Smooth muscle cell of the brain vasculature (primary cell): ENCODE results near the gene SLC6A5.
A peak's percentile ranks its signal among the peaks of the same experiment; 100 is the strongest.
"Not testable (repeated sequence)": the region's sequence is repeated elsewhere in the genome, so short reads cannot be mapped to it uniquely, and the experiment has no call there.

Experiments used
- DNase-seq: peaks from one replicate; pipeline ENCODE4 v3.0.0-alpha.2; 2012; ENCODE audit warnings: low read depth, low spot score

Gene SLC6A5

GRCh38 chr11:20599221-20600019 is at the start of gene SLC6A5:
SLC6A5 (plus strand) TSS chr11:20599608; CDS start chr11:20599673, 65 bp downstream.
- peak; percentile 3 for DNase-seq

- no peak for DNase-seq
Measured at GRCh38 chr11:20551096-20551495, 48.3 kb upstream of the SLC6A5 start.

GRCh38 chr11:20555783-20556182 is 43.6 kb upstream of the SLC6A5 start:
- DNase-seq = no peak

GRCh38 chr11:20556396-20556795 is 43.0 kb upstream of the SLC6A5 start:
- not testable (repeated sequence) for DNase-seq

GRCh38 chr11:20558741-20559140 is 40.7 kb upstream of the SLC6A5 start:
- DNase-seq = no peak

GRCh38 chr11:20559523-20560300 is 39.7 kb upstream of the SLC6A5 start:
- no peak for DNase-seq

GRCh38 chr11:20561915-20562314 is 37.5 kb upstream of the SLC6A5 start:
- DNase-seq = no peak

GRCh38 chr11:20563866-20564265 is 35.5 kb upstream of the SLC6A5 start:
- DNase-seq = no peak

GRCh38 chr11:20564846-20565635 is 34.4 kb upstream of the SLC6A5 start:
- no peak for DNase-seq

- not testable (repeated sequence) for DNase-seq
Measured at GRCh38 chr11:20566115-20566514, 33.3 kb upstream of the SLC6A5 start.

- no peak for DNase-seq
Measured at GRCh38 chr11:20566591-20567434, 32.6 kb upstream of the SLC6A5 start.

- not testable (repeated sequence) for DNase-seq
Measured at GRCh38 chr11:20579725-20580124, 19.7 kb upstream of the SLC6A5 start.

GRCh38 chr11:20583201-20583600 is 16.2 kb upstream of the SLC6A5 start:
- no peak for DNase-seq

GRCh38 chr11:20584093-20584774 is 15.2 kb upstream of the SLC6A5 start:
- DNase-seq = no peak

GRCh38 chr11:20589796-20590195 is 9.6 kb upstream of the SLC6A5 start:
- no peak for DNase-seq

- no peak for DNase-seq
Measured at GRCh38 chr11:20590381-20590780, 9.0 kb upstream of the SLC6A5 start.

GRCh38 chr11:20592741-20593140 is 6.7 kb upstream of the SLC6A5 start:
- no peak for DNase-seq

- DNase-seq = no peak
Measured at GRCh38 chr11:20594274-20595061, 4.9 kb upstream of the SLC6A5 start.

GRCh38 chr11:20595101-20595500 is 4.3 kb upstream of the SLC6A5 start:
- no peak for DNase-seq
